ENCODE data around the gene SPIRE2.

Gene SPIRE2

DNA sequence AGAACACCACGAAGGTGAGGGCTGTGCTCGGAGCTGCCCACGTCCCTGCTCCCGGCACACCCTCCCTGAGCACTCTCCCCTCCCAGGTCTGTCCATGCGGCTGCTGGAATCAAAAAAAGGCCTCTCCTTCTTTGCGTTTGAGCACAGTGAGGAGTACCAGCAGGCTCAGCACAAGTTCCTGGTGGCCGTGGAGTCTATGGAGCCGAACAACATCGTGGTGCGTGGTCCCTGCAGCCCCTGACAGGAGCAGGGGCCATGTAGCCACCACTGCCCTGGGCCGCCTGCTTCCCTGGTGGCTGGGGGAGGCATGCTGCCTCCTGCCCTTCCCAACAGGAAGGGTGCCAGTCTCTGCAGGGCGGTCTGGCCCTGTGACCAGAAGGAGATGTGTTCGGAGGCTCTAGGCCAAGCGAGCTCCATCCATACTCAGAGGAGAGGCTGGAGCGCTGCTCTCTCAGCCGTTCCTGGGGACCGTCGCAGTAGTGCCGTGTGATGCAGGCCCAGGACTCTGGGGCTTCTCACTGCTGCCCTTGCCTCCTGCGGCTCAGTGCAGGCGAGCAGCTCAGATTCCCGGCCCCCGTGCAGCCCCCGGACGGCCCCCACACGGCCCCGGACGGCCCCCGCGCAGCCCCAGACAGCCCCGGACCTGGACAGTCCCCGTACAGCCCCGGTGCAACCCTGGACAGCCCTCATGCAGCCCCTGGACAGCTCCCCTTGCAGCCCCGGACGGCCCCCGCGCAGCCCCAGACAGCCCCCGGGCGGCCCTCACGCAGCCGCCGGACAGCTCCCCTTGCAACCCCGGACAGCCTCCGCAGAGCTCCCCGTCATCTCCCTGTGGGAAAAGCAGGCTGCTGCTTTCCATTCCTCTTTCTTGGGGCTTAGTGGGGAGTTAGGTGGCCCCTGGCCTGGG is 65.6 kb downstream of the SPIRE2 start:
- in situ Hi-C loops (cut with MboI; ENCODE audit: low sequenced_read_pairs): no loop called here

DNA sequence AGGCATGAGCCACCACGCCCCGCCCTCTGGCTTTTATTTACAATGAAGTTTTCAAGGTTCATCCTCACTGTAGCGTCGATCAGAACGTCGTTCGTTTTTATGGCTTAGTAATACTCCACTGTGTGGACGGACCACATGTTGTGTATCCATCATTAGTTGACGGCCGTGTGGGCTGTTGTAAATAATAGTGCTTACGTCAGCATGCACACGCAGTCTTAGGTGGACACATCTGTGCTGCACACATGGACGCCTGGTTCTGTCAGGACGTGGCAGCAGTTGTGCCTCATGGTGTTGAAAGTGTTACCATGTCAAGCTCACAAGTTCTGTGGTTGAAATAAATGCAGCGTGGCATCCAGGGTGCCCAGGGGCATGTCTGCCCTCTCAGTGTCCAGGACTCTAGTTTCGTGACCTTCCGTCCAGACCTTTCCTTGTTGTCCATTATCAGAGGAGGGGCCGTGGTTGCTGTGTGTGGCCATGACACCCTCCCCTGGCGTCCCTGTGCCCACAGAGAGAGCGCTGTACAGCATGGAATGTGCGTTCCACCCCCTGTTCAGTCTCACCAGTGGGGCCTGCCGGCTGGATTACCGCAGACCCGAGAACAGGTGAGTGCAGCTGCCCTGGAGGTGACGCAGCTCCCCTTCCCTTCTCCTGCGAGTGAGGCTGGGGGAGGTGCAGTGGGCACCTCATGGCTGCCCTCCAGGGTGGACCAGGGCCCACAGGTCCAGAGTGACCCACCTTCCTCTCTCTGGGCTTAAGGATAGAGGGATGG is 67.4 kb downstream of the SPIRE2 start:
- in situ Hi-C loops (cut with MboI; ENCODE audit: low sequenced_read_pairs): no loop called here

DNA sequence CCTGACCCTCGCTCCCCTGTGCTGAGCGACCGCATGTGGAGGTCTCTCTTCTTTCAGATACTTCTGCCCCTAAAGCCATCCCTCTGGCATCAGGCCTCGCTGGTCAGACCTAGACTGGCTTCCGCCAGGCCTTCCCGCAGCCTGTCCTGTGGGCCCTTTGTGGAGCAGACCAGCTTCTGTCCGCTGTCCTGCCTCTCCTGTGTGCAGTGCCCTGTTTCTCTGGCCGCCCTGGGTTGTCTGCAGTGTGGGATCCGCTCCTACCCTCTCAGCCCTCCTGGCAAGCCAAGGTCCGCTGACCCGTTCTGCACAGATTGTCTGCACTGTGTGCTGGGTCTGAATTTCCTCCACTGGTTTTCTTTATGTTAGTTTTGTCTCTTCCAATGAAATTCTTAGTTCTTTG is 68.9 kb downstream of the SPIRE2 start:
- in situ Hi-C loops (cut with MboI; ENCODE audit: low sequenced_read_pairs): no loop called here

DNA sequence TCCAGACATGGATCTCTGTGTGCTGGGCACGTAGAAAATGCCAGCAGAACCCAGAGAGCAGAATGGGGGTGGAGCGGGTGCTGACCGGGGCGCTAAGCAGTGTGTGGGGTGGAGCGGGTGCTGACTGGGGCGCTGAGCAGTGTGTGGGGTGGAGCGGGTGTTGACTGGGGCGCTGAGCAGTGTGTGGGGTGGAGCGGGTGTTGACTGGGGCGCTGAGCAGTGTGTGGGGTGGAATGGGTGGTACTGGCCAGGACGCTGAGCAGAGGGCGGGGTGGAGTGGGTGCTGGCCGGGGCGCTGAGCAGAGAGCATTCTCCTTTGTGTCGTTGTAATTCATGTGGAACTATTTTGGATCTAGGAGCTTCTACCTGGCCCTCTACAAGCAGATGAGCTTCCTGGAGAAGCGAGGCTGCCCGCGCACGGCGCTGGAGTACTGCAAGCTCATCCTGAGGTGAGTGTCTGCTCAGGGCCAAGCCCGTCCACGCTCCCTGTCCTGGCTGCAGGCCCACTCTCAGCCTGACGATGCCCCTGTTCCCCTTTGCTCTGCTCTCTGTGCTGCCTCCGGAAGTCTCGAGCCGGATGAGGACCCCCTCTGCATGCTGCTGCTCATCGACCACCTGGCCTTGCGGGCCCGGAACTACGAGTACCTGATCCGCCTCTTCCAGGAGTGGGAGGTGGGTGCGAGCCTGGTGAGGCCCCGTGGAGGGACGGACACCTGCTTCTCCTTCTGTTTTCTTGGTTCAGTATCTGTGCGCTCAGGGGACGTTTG is 70.1 kb downstream of the SPIRE2 start:
- in situ Hi-C loops (cut with MboI; ENCODE audit: low sequenced_read_pairs): no loop called here

DNA sequence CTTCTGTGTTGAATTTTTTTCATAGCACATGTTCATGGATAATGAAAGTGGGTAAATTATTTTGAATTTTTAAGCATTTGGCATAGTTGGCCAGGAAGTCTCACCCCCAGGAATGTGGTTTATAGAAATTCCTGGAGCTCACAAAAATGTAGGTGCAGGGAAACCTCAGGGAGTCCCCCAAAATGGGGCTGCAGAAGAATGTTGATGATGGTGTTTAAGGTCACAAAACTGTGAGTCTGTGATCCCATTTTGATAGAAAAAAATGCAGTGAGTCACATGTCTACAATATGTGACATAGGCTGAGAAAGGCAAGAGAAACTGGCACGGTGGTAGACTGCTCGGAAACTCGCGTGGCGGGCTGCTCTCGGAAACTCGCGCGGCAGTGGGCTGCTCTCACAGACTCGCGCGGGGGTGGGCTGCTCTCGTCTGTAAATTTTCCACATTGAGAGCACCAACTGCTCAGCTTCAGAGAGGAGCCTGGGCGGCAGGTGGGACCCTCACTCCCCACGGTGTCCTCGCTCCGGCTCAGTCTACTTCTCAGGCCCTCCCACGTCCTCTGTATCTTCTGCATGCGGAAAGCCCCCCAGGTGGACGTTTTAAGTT is 71.7 kb downstream of the SPIRE2 start:
- in situ Hi-C loops (cut with MboI; ENCODE audit: low sequenced_read_pairs): no loop called here

DNA sequence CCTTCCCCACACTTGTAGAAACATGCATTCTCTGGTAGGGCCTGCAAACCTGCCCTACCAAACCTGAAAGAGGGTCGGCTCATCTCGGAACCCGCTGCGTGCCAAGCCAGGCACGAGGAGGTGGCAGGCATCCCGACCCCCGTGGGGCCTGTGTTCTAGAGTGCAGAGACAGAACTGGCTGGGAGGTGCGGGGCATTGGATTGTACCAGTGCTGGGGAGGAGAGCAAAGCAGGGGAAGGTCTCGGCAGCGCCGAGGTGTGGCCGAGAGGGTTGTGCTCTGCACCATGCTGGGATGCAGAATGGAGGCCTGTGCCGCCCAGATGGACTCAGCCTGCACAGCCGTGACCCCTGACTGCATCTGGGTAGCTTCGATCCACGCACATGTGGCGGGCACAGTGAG is 72.6 kb downstream of the SPIRE2 start:
- in situ Hi-C loops (cut with MboI; ENCODE audit: low sequenced_read_pairs): no loop called here

DNA sequence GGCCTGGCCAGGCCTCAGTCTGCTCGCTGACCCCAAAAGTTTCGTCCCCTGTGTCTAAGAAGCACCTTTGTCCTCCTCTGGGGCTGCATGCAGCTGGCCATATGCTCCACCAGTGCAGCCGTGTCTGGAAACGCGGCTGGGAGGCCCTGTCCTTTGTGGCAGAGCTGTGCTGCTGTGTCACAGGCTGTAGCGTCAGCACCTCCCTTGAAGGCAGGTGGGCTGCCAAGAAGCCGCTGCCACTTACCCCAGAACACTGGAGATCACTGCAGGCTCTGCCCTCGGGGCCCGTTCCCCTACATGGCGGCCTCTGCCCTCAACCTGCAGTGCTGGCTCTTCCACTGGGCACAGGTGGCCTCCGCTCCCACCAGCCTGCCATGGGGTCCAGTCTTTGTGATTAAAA is 74.7 kb downstream of the SPIRE2 start:
- in situ Hi-C loops (cut with MboI; ENCODE audit: low sequenced_read_pairs): no loop called here

DNA sequence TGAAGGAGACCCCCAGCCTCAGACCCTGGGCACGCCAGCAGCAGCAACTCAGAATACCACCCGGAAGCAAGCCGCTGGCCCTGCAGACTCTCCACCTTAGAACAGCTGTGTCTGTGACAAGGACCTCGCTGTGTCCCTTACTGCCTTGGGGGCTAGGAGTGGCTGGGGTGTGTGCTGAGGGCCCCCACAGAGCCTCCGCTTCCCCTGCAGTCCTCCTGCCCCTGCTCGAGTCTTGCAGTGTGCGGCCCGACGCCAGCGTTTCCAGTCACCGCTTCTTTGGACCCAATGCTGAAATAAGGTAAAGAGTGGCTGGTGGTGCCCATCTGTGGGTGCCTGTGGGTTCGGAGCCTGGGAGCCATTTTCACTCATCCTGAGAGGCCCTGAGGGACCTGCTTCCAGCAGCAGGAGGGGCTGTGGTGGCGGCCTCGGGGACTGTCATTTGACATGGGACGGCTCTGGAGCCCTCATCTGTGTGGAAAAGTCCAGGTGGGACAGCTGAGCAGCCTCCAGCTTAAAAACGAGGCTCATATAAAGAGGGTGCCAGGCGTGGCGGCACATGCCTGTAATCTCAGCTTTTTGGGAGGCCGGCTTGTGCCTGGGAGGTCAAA is 75.7 kb downstream of the SPIRE2 start:
- in situ Hi-C loops (cut with MboI; ENCODE audit: low sequenced_read_pairs): no loop called here

DNA sequence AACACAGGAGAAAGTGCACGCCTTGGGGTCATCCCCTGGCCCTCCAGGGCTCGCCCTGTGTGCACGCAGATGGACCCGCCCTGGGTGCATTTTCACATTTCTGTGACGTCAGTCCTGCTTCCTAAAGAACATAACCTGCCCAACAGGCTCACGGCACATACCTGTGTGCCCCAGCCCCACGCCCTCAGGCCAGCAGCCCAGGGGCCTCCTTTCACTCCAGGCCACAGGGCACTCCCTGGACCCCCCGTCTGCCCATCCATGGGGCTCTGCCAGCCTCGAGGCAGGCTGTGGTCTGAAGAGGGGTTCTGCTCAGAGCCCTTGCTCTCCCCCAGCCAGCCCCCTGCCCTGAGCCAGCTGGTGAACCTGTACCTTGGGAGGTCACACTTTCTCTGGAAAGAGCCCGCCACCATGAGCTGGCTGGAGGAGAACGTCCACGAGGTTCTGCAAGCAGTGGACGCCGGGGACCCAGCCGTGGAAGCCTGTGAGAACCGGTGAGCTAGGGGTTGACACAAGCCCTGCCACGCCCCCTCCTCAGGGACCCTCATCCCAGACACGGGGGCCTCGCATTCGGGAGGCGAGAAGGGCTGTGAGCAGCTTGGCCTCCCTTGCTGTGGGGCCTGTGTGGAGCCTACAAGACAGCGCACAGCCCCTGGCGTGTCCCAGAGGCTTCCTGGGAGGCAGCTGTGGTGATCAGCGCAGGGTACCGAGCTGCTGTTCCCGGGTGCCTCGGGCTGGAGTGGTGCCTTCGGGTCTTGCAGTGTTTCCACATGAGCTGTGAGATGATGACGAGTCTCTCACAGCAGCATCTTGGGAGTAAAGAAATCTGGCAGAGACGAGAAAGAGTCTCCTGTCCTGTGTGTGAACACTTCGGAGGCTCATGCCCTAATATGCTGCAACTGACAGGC is 76.6 kb downstream of the SPIRE2 start:
- in situ Hi-C loops (cut with MboI; ENCODE audit: low sequenced_read_pairs): no loop called here

DNA sequence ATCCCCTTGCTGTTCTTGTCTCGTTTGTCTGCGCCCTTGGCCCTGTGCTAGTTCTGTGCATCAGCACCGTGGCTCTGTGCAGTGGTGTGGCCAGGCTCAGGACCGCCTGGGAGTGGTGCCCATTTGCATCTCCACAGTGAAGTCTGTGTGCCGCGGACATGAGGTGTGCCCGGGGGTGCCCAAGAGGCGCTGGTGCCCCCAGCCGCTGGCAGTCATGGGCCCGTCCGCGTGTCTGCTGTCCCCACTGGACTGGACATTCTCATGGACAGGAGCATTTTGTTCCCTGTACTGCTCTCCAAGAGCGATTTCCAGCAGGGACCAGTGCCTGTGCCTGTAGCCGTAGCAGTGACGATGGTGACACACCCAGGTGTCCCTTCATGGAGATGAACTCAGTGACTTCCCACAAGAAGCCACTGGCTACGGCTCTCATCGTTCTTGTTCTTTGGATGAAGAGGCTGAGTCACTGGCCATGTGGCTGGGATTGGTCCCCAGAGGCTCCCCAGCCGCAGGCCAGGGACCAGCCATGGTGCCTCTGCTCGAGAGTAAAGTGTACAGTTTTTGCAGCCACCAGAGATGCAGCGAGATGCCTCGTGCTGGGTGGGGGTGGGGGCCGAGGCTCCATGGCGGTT is 77.3 kb downstream of the SPIRE2 start:
- in situ Hi-C loops (cut with MboI; ENCODE audit: low sequenced_read_pairs): no loop called here

DNA sequence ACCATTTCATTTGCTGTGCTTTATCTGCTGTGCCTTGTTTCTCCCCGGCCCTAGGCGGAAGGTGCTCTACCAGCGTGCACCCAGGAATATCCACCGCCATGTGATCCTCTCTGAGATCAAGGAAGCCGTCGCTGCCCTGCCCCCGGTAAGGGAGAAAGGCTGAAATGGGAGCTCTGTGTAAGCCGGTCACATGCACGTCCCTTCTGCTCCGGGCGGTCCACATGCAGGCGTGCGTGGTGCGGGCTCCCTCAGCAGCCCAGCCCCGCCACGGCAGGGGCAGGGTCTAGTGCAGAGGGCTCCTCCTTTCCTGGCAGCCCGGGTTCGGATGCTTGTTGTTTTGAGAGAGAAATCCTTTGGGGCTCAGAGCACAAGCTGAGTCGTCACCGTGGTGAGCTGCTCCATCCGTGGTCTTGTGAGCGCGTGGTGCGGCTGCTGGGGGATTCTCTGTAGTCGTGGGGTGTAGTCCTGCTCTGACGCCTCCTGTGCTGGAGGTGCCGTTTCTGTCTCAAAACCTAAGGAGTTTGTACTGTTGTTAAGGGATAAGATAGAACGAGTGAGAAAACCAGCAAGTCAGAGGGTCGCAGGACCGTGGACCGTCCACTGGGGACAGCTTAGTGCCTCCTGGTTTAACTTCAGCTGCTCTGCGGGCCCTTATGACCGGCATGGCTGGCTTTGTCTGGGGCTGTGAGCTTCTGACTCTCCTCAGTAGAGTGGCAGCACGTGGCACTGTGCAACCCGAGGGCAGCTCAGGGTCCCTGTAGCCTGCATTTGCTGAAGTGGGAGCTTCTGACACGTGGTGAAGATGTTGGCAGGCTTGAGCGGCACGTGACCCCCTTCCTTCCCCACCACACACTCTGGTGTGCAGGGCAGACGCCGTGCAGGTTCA is 78.1 kb downstream of the SPIRE2 start:
- in situ Hi-C loops (cut with MboI; ENCODE audit: low sequenced_read_pairs): no loop called here

DNA sequence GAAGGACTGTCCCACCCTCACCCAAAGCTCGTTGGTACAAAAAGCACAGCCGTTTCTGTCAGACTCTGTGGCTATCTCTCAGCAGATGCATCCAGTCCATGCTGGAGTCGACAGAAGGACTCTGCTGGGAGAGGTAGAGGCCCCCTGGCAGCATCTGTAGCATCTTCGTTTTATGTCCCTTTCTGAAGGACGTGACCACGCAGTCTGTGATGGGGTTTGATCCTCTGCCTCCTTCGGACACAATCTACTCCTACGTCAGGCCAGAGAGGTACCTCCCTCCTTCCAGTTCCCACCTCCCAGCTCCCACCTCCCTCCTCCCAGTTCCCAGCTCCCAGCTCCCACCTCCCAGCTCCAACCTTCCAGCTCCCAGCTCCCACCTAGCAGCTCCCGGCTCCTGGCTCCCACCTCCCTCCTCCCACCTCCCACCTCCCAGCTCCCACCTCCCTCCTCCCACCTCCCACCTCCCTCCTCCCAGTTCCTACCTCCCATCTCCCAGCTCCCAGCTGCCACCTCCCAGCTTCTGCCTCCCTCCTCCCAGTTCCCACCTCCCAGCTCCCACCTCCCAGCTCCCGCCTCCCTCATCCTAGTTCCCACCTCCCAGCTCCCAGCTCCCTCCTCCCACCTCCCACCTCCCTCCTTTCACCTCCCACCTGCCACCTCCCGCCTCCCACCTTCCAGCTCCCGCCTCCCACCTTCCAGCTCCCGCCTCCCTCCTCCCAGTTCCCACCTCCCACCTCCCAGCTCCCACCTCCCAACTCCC is 79.0 kb downstream of the SPIRE2 start:
- in situ Hi-C loops (cut with MboI; ENCODE audit: low sequenced_read_pairs): no loop called here

DNA sequence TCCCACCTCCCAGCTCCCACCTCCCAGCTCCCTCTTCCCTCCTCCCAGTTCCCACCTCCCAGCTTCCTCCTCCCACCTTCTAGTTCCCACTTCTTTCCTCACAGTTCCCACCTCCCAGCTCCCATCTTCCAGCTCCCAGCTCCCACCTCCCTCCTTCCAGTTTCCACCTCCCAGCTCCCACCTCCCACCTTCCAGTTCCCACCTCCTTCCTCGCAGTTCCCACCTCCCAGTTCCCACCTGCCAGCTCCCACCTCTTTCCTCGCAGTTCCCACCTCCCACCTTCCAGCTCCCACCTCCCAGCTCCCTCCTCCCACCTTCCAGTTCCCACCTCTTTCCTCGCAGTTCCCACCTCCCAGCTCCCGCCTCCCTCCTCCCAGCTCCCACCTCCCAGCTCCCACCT is 80.0 kb downstream of the SPIRE2 start:
- in situ Hi-C loops (cut with MboI; ENCODE audit: low sequenced_read_pairs): no loop called here

DNA sequence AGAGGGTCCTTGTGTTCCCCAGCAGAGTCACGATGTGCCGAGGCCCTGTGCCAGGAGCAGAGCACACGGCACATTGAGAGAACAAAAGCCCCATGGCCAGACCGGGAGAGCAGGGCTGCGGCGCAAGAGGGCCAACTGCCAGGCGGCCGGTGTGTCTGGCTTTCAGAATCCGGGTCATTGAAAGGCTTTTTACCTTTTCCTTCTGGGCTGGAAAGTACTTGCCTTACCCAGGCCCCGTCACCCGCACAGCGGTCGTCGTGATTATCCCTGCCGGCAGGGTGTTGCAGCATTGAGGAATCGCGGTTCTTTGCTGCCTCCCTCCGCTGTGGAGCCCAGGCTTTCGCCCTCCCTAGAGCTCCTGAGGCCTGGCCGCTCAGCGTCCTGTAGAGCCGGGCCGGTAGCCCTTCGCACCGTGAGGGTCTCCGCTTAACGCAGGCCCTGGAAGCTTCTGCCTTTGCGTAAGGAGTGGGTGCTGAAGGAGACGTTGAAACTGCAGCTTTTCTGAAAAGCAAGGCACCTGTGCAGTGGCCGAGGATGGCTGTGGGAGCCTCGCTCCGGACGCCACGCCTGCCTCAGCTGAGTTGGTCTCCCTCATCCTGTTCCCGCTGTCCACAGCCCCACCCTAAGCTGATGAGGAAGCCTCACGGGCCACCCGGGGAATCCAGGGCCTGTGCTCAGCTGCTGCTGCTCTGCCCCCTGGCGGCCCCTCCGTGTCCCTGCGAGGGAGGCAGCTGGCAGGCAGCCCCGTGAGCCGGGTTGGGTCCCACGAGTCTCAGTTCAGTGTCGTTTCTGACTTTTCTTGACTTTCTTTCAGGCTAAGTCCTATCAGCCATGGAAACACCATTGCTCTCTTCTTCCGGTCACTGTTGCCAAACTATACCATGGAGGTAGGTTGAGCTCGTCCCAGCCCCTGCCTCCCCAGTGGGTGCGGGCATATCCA is 81.8 kb downstream of the SPIRE2 start:
- in situ Hi-C loops (cut with MboI; ENCODE audit: low sequenced_read_pairs): no loop called here

DNA sequence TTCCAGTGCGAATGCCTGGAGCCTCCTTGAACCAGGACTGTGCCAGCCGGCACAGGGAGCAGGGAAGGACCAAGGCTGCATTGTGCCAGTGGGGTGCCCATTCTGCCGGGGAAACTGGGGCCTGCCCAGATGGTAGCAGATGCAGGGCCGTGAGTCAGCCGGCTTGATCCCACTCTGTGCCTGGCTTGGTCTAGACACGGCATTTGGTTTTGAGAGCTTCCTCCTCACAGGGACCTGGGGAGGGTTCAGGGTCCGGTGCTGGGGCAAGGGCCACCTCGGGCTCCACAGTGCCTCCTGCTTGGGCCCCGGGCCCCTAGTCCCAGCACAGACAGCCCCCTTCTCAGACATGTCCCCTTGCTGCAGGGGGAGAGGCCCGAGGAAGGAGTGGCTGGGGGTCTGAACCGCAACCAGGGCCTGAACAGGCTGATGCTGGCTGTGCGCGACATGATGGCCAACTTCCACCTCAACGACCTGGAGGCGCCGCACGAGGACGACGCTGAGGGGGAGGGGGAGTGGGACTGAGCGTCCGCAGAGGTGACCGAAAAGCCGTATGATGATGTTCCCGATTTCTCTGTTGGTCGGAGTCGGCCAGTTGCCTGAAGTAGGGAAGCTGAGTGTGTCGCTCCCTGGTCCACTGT is 82.6 kb downstream of the SPIRE2 start:
- in situ Hi-C loops (cut with MboI; ENCODE audit: low sequenced_read_pairs): no loop called here

DNA sequence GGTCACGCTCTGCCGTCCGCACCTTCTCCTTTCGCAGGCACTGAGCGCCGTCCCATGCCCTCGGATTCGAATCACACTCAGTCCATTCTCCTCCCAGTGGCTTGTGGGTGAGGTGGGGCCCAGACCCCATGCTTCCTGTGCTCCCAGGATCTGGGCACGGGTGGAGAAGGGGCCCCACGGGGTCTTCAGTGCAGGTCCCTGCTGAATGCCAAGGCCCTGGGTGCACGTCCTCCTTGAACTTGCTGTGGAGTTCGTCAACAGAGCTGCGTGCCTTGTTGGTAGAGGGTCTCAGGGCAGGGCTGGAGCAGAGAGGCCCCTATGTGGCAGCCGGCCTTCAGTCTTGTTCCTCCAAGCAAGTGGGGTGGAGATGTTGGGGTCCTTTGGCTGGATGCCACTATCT is 83.1 kb downstream of the SPIRE2 start:
- in situ Hi-C loops (cut with MboI; ENCODE audit: low sequenced_read_pairs): no loop called here

Measured in HL-60/S4 (cell line).